CD4-positive, alpha-beta T cell (primary cell): Measurements from ENCODE around the gene EMP3. TPM values are rescaled to one million over a fixed set of nuclear protein-coding genes. Genes with fewer than 3 reads are reported as not detected.

Experiments
- ATAC-seq: fragments of 200-7000 bp; cut with Tn5 transposase; one replicate; pipeline ENCODE4 v1.10.0; 2022; ENCODE audit warnings: mild to moderate bottlenecking; ENCODE audit not compliant: poor library complexity
- CTCF ChIA-PET: fragments of 350-600 bp; sonication (Branson Sonifier 250); formaldehyde crosslinking; loops from one replicate; lab custom pipeline; 2021; ENCODE audit warnings: antibody characterized with exemption, inconsistent platforms; lab: Charles Lee
- POLR2A ChIA-PET: fragments of 350-600 bp; sonication (Branson Sonifier 250); formaldehyde crosslinking; loops from one replicate; lab custom pipeline; 2021; ENCODE audit warnings: antibody characterized with exemption, inconsistent platforms; lab: Charles Lee
- DNase-seq, 14 experiments: peaks; one replicate each; pipeline ENCODE4 v3.0.0-alpha.2; 2013 to 2020; ENCODE audit warnings: mixed read lengths in 2 of 14
- H3K27ac ChIP-seq, 2 donors: one replicate each; pipeline versions ENCODE4 v1.5.1 to v1.7.0; 2013; ENCODE audit warnings: low read length in 2 of 2, low read depth in 1 of 2, mild to moderate bottlenecking in 1 of 2
- H3K27me3 ChIP-seq, 2 experiments: 1 replicate in 1 of 2; 2 replicates in 1 of 2; pipeline versions ENCODE4 v1.6.1 to v1.7.0; 2013; ENCODE audit warnings: low read length in 2 of 2, control low read depth in 1 of 2, mild to moderate bottlenecking in 1 of 2, moderate library complexity in 1 of 2; ENCODE audit not compliant: insufficient read depth in 2 of 2, control insufficient read depth in 1 of 2
- H3K36me3 ChIP-seq: one replicate; pipeline ENCODE4 v1.6.1; 2013; ENCODE audit warnings: low read length, control low read depth; ENCODE audit not compliant: insufficient read depth
- H3K4me1 ChIP-seq: one replicate; pipeline ENCODE4 v1.6.1; 2013; ENCODE audit warnings: low read length, control low read depth; ENCODE audit not compliant: insufficient read depth
- H3K4me3 ChIP-seq: one replicate; pipeline ENCODE4 v1.5.1; 2013; ENCODE audit warnings: mild to moderate bottlenecking, low read length, moderate library complexity
- H3K9me3 ChIP-seq, 2 experiments: 1 replicate in 1 of 2; 2 replicates in 1 of 2; pipeline versions ENCODE4 v1.6.1 to v1.7.0; 2013; ENCODE audit warnings: low read length in 2 of 2, mild to moderate bottlenecking in 2 of 2, control low read depth in 1 of 2, moderate library complexity in 1 of 2; ENCODE audit not compliant: control insufficient read depth in 1 of 2, insufficient read depth in 1 of 2
- H3K27ac Mint-ChIP-seq: one replicate; pipeline ENCODE4 v1.8.0; 2020; ENCODE audit warnings: mixed read lengths
- H3K27me3 Mint-ChIP-seq: one replicate; pipeline ENCODE4 v1.8.0; 2021; ENCODE audit warnings: mixed read lengths
- H3K36me3 Mint-ChIP-seq: one replicate; pipeline ENCODE4 v1.8.0; 2021; ENCODE audit warnings: low read depth, mixed read lengths
- H3K4me1 Mint-ChIP-seq: one replicate; pipeline ENCODE4 v1.8.0; 2021; ENCODE audit warnings: low read depth, mixed read lengths
- H3K4me3 Mint-ChIP-seq: one replicate; pipeline ENCODE4 v1.8.0; 2020; ENCODE audit warnings: mild to moderate bottlenecking, mixed read lengths
- H3K9me3 Mint-ChIP-seq: one replicate; pipeline ENCODE4 v1.8.0; 2020; ENCODE audit warnings: mixed read lengths
- CTCF ChIP-seq: fragments of 200-600 bp; IDR thresholded peaks from one replicate; pipeline ENCODE4 v1.8.0; 2022; ENCODE audit warnings: antibody characterized with exemption, mild to moderate bottlenecking
- intact Hi-C, 2 experiments: fragments of 100-400 bp; cut with DNase I in 1 of 2; cut with micrococcal nuclease in 1 of 2; formaldehyde crosslinking; loops; one replicate each; pipeline versions ENCODE4 v1.15.1 to v1.9.0; 2023 to 2025; cut with DNase I, micrococcal nuclease
- total RNA-seq, 174 experiments: library from RNA in 2 of 174; stranded (reverse) in 2 of 174; gene quantifications; one replicate each; pipeline ENCODE4 v1.2.3 and lab custom pipeline; 2021 to 2026

The EMP3 gene
- total RNA-seq, 2 experiments from 2014 or later: 185 to 201 TPM

- intact Hi-C loops: no loop called here
- CTCF ChIA-PET: no interaction called here
- H3K36me3 Mint-ChIP-seq: no peaks in the 10 kb centered on the region
Observed at GRCh38 chr19:48295458-48295857, 29.9 kb upstream of the EMP3 start.

GRCh38 chr19:48296963-48297734, 28.2 kb upstream of the EMP3 start:
- H3K9me3 ChIP-seq: no peaks in the 10 kb centered on the region
- H3K36me3 ChIP-seq: no peaks in the 10 kb centered on the region
- no peak overlapping the region for H3K27ac ChIP-seq
- no peaks in the 10 kb centered on the region for H3K4me1 Mint-ChIP-seq
- H3K4me1 ChIP-seq: no peaks in the 10 kb centered on the region
- no peak overlapping the region for H3K4me3 Mint-ChIP-seq
- H3K4me3 ChIP-seq: no peak overlapping the region
- H3K9me3 Mint-ChIP-seq: no peaks in the 10 kb centered on the region
- DNase-seq: no peak
- TF ChIP-seq CTCF: no peak
- no peak for ATAC-seq
- peaks cover 0 to 2% of the 10 kb centered on the region in 2 experiments for H3K27me3 ChIP-seq
- H3K27me3 Mint-ChIP-seq: peaks cover 4% of the 10 kb centered on the region
- H3K27ac Mint-ChIP-seq: no peak overlapping the region
- POLR2A ChIA-PET: no interaction called here
- CTCF ChIA-PET: no interaction called here
- no peaks in the 10 kb centered on the region for H3K36me3 Mint-ChIP-seq
- intact Hi-C loops: no loop called here

More at GRCh38 chr19:48295458-48295857, 29.9 kb upstream of the EMP3 start:
- H3K27me3 Mint-ChIP-seq: peaks cover 4% of the 10 kb centered on the region
- no peaks in the 10 kb centered on the region for H3K9me3 Mint-ChIP-seq
- ATAC-seq (no peak), DNase-seq (no peak)
- no peaks in the 10 kb centered on the region for H3K36me3 ChIP-seq
- no peak for TF ChIP-seq CTCF
- H3K4me1 ChIP-seq: peaks cover 10% of the 10 kb centered on the region
- no peaks in the 10 kb centered on the region for H3K4me1 Mint-ChIP-seq
- no peak overlapping the region for H3K27ac Mint-ChIP-seq
- POLR2A ChIA-PET: no interaction called here
- H3K4me3 Mint-ChIP-seq: no peak overlapping the region
- no peak overlapping the region for H3K4me3 ChIP-seq
- no peaks in the 10 kb centered on the region for H3K9me3 ChIP-seq
- H3K27ac ChIP-seq: no peak overlapping the region
- peaks cover 0 to 2% of the 10 kb centered on the region in 2 experiments for H3K27me3 ChIP-seq

DNA sequence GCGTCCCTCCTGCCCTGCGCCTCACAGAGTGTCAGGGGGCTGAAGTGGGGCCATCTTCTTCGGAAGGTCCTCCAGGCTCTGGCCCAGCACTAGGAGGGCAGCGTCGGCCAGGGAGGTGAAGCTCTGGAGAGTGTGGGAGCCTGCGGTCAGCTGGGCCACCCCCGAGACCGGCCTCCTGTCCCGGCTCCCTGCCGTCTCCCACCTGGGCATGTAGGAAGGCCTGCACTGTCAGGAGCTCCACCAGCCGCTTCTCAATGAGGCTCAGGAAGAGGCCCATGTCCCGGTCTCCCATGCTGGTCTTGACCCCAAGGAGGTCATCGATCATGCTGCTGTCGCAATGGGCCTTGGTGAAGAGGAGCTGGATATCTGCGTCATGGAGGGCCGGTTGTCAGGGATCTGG, 27.4 kb upstream of the EMP3 start:
- H3K4me3 ChIP-seq: no peak overlapping the region
- Mint-ChIP-seq H3K27me3 (peaks cover under 1% of the 10 kb centered on the region), H3K9me3 (no peaks in the 10 kb centered on the region), H3K36me3 (no peaks in the 10 kb centered on the region), H3K4me1 (no peaks in the 10 kb centered on the region), H3K4me3 (no peak overlapping the region), H3K27ac (no peak overlapping the region)
- H3K27me3 ChIP-seq: peaks cover 0 to 2% of the 10 kb centered on the region in 2 experiments
- no peak for TF ChIP-seq CTCF
- ATAC-seq: no peak
- intact Hi-C loops: no loop called here
- no peaks in the 10 kb centered on the region for H3K36me3 ChIP-seq
- H3K4me1 ChIP-seq: no peaks in the 10 kb centered on the region
- H3K9me3 ChIP-seq: no peaks in the 10 kb centered on the region
- ChIA-PET POLR2A (no interaction called here), CTCF (no interaction called here)
- H3K27ac ChIP-seq: no peak overlapping the region
- DNase-seq: no peak
